HG02938 (cell line): ENCODE results near the gene HRH3.

Source experiments
- ATAC-seq: cut with Tn5 transposase; IDR thresholded peaks from one replicate; pipeline ENCODE4 v1.9.1; 2021; ENCODE audit warnings: mild to moderate bottlenecking, moderate library complexity; ENCODE audit not compliant: unreplicated experiment

Gene HRH3

GRCh38 chr20:62230696-62231095 lies 10.6 kb upstream of the HRH3 start:
- no peak for ATAC-seq

- no peak for ATAC-seq
Observed at GRCh38 chr20:62230276-62230675, 10.2 kb upstream of the HRH3 start.

GRCh38 chr20:62229667-62230066 lies 9.6 kb upstream of the HRH3 start:
- no peak for ATAC-seq

- no peak for ATAC-seq
Observed at GRCh38 chr20:62228982-62229545, 9.0 kb upstream of the HRH3 start.

GRCh38 chr20:62227977-62228958 lies 8.2 kb upstream of the HRH3 start:
- no peak for ATAC-seq

- no peak for ATAC-seq
Observed at GRCh38 chr20:62227591-62227976, 7.5 kb upstream of the HRH3 start.

- ATAC-seq = no peak
Observed at GRCh38 chr20:62226707-62227590, 6.9 kb upstream of the HRH3 start.

- ATAC-seq = no peak
Observed at GRCh38 chr20:62225820-62226635, 6.0 kb upstream of the HRH3 start.

- ATAC-seq = no peak
Observed at GRCh38 chr20:62225026-62225425, 4.9 kb upstream of the HRH3 start.

GRCh38 chr20:62224113-62224855 lies 4.2 kb upstream of the HRH3 start:
- no peak for ATAC-seq

- no peak for ATAC-seq
Observed at GRCh38 chr20:62223571-62223970, 3.5 kb upstream of the HRH3 start.

GRCh38 chr20:62222972-62223371 lies 2.9 kb upstream of the HRH3 start:
- no peak for ATAC-seq

- ATAC-seq = no peak
Observed at GRCh38 chr20:62222266-62222850, 2.3 kb upstream of the HRH3 start.

GRCh38 chr20:62220666-62221568 lies 839 bp upstream of the HRH3 start:
- ATAC-seq = no peak

GRCh38 chr20:62219101-62219991 lies 732 bp downstream of the HRH3 start:
- no peak for ATAC-seq

- no peak for ATAC-seq
Observed at GRCh38 chr20:62217913-62218773, 1.9 kb downstream of the HRH3 start.
